Gastrocnemius medialis (tissue), 4 donors: ENCODE measurements around the gene RAP2A. TPM values are rescaled to one million over a fixed set of nuclear protein-coding genes. Genes with fewer than 3 reads are reported as not detected.

Experiments used
- ATAC-seq, 2 donors: fragments of 150-250 bp; one replicate each; pipeline ENCODE4 v1.9.1; 2016
- DNase-seq, 2 donors: peaks; one replicate each; pipeline ENCODE4 v3.0.0-alpha.2; 2019
- H3K27ac ChIP-seq, 4 donors: fragments of 200-600 bp; sonication (generic); 1 replicate in 1 of 4; 2 replicates in 3 of 4; pipeline ENCODE4 v1.5.1; 2016 to 2018; ENCODE audit warnings: mild to moderate bottlenecking in 2 of 4, moderate library complexity in 1 of 4
- H3K27me3 ChIP-seq, 3 donors: fragments of 200-600 bp; sonication (generic) in 2 of 3; 1 replicate in 1 of 3; 2 replicates in 2 of 3; pipeline versions ENCODE4 v1.5.1 to v1.6.0; 2016 to 2019; ENCODE audit warnings: mild to moderate bottlenecking in 1 of 3, moderate library complexity in 1 of 3
- H3K36me3 ChIP-seq, 2 donors: fragments of 200-600 bp; sonication (generic) in 1 of 2; one replicate each; pipeline ENCODE4 v1.5.1; 2017 to 2018
- H3K4me1 ChIP-seq, 2 donors: fragments of 200-600 bp; sonication (generic) in 1 of 2; one replicate each; pipeline ENCODE4 v1.5.1; 2016 to 2017; ENCODE audit warnings: mild to moderate bottlenecking in 2 of 2
- H3K4me3 ChIP-seq, 4 donors: fragments of 200-600 bp; sonication (generic) in 3 of 4; 1 replicate in 1 of 4; 2 replicates in 3 of 4; pipeline ENCODE4 v1.5.1; 2016 to 2019; ENCODE audit warnings: mild to moderate bottlenecking in 2 of 4
- H3K9me3 ChIP-seq, 3 donors: fragments of 200-600 bp; sonication (generic) in 2 of 3; 1 replicate in 1 of 3; 2 replicates in 2 of 3; pipeline ENCODE4 v1.5.1; 2016 to 2019
- CTCF ChIP-seq, 5 experiments: fragments of 450-650 bp in 3 of 5; fragments of 200-600 bp in 2 of 5; sonication (generic) in 2 of 5; IDR thresholded peaks in 4 of 5; conservative IDR thresholded peaks in 1 of 5; 1 replicate in 4 of 5; 2 replicates in 1 of 5; pipeline ENCODE4 v1.5.1; 2016 to 2019; ENCODE audit warnings: antibody characterized with exemption in 5 of 5, mild to moderate bottlenecking in 3 of 5, moderate library complexity in 3 of 5
- POLR2A ChIP-seq, 2 donors: fragments of 450-650 bp; IDR thresholded peaks; one replicate each; pipeline ENCODE4 v1.6.1; 2017; ENCODE audit warnings: antibody characterized with exemption in 2 of 2, mild to moderate bottlenecking in 2 of 2, moderate library complexity in 2 of 2
- in situ Hi-C, 4 donors: fragments of 200-750 bp; cut with MboI; loops; one replicate each; pipeline versions ENCODE4 v1.15.0 to v1.8.0; 2017; ENCODE audit warnings: low sequenced_read_pairs in 4 of 4
- intact Hi-C: fragments of 100-400 bp; cut with DNase I; formaldehyde crosslinking; loops from one replicate; pipeline ENCODE4 v1.15.1; 2023; ENCODE audit warnings: low total_unique reads
- total RNA-seq, 4 donors: library from RNA; depleted of rRNA; stranded (reverse); fragments of >200 nt; gene quantifications; one replicate each; pipeline versions ENCODE4 v1.1.0 to v1.2.3, GENCODE V29; 2016

The RAP2A gene
- total RNA-seq, 4 donors from 2014 or later = 10.0 to 18.3 (median 15.5) TPM

GRCh38 chr13:97492684-97493371 lies 58.9 kb downstream of the RAP2A start:
- no peak overlapping the region for H3K4me3 ChIP-seq
- no peak for ATAC-seq
- no peak overlapping the region for H3K27ac ChIP-seq
- TF ChIP-seq POLR2A (IDR thresholded peaks at IDR 0.05) (no peak), CTCF (IDR thresholded peaks at IDR 0.05 in 4 of 5, conservative IDR thresholded peaks at IDR 0.05 in 1 of 5) (no peak)
- H3K4me1 ChIP-seq = no peaks in the 10 kb centered on the region
- in situ Hi-C loops = no loop called here
- no peaks in the 10 kb centered on the region for H3K36me3 ChIP-seq
- H3K27me3 ChIP-seq = no peaks in the 10 kb centered on the region
- no peaks in the 10 kb centered on the region for H3K9me3 ChIP-seq
- DNase-seq = no peak
- intact Hi-C loops = no loop called here

- intact Hi-C loops = no loop called here
- TF ChIP-seq CTCF (IDR thresholded peaks at IDR 0.05 in 4 of 5, conservative IDR thresholded peaks at IDR 0.05 in 1 of 5) (no peak), POLR2A (IDR thresholded peaks at IDR 0.05) (no peak)
- in situ Hi-C loops = no loop called here
- no peak overlapping the region for H3K4me3 ChIP-seq
- DNase-seq (no peak), ATAC-seq (no peak)
- no peaks in the 10 kb centered on the region for H3K9me3 ChIP-seq
- H3K27me3 ChIP-seq = no peaks in the 10 kb centered on the region
- H3K4me1 ChIP-seq = no peaks in the 10 kb centered on the region
- H3K36me3 ChIP-seq = no peaks in the 10 kb centered on the region
- no peak overlapping the region for H3K27ac ChIP-seq
Measured at GRCh38 chr13:97493456-97493855, 59.5 kb downstream of the RAP2A start.

- intact Hi-C loops (no loop called here), in situ Hi-C loops (no loop called here)
- Histone ChIP-seq H3K9me3 (no peaks in the 10 kb centered on the region), H3K27ac (no peak overlapping the region), H3K27me3 (no peaks in the 10 kb centered on the region), H3K4me3 (no peak overlapping the region), H3K36me3 (no peaks in the 10 kb centered on the region), H3K4me1 (no peaks in the 10 kb centered on the region)
- ATAC-seq = no peak
- TF ChIP-seq CTCF (IDR thresholded peaks at IDR 0.05 in 4 of 5, conservative IDR thresholded peaks at IDR 0.05 in 1 of 5) (no peak), POLR2A (IDR thresholded peaks at IDR 0.05) (no peak)
- DNase-seq = no peak
Measured at GRCh38 chr13:97495678-97496077, 61.7 kb downstream of the RAP2A start.

- no peak for TF ChIP-seq CTCF (IDR thresholded peaks at IDR 0.05 in 4 of 5, conservative IDR thresholded peaks at IDR 0.05 in 1 of 5)
- no peak for TF ChIP-seq POLR2A (IDR thresholded peaks at IDR 0.05)
- no peaks in the 10 kb centered on the region for H3K9me3 ChIP-seq
- no peak overlapping the region for H3K4me3 ChIP-seq
- DNase-seq = no peak
- no peaks in the 10 kb centered on the region for H3K4me1 ChIP-seq
- in situ Hi-C loops (no loop called here), intact Hi-C loops (no loop called here)
- no peaks in the 10 kb centered on the region for H3K27me3 ChIP-seq
- no peak overlapping the region for H3K27ac ChIP-seq
- ATAC-seq = no peak
- no peaks in the 10 kb centered on the region for H3K36me3 ChIP-seq
Measured at GRCh38 chr13:97496511-97496910, 62.5 kb downstream of the RAP2A start.

GRCh38 chr13:97497400-97497799 lies 63.4 kb downstream of the RAP2A start:
- Histone ChIP-seq H3K4me3 (no peak overlapping the region), H3K27me3 (no peaks in the 10 kb centered on the region), H3K9me3 (no peaks in the 10 kb centered on the region), H3K4me1 (no peaks in the 10 kb centered on the region), H3K27ac (no peak overlapping the region), H3K36me3 (no peaks in the 10 kb centered on the region)
- ATAC-seq (no peak), DNase-seq (no peak)
- in situ Hi-C loops (no loop called here), intact Hi-C loops (no loop called here)
- TF ChIP-seq POLR2A (IDR thresholded peaks at IDR 0.05) (no peak), CTCF (IDR thresholded peaks at IDR 0.05 in 4 of 5, conservative IDR thresholded peaks at IDR 0.05 in 1 of 5) (no peak)
